Hepatocyte (in vitro differentiated cells): ENCODE data around the gene SPRR5. TPM values are rescaled to one million over a fixed set of nuclear protein-coding genes. Genes with fewer than 3 reads are reported as not detected.

Experiments
- DNase-seq: peaks from one replicate; pipeline ENCODE4 v3.0.0-alpha.2; 2016; ENCODE audit warnings: low spot score
- H2AFZ ChIP-seq: fragments of 200-600 bp; sonication (generic); 2 replicates; pipeline ENCODE4 v1.6.0; 2016; ENCODE audit warnings: antibody characterized with exemption, mild to moderate bottlenecking
- H3K27ac ChIP-seq: fragments of 200-600 bp; sonication (generic); 2 replicates; pipeline ENCODE4 v1.5.1; 2016; ENCODE audit warnings: mild to moderate bottlenecking
- H3K27me3 ChIP-seq: fragments of 200-600 bp; sonication (generic); 2 replicates; pipeline ENCODE4 v1.6.1; 2016
- H3K36me3 ChIP-seq: fragments of 200-600 bp; sonication (generic); replicated peaks from 2 replicates; pipeline ENCODE4 v1.5.1; 2016; ENCODE audit warnings: low read depth; ENCODE audit not compliant: insufficient read depth
- H3K4me1 ChIP-seq: fragments of 200-600 bp; sonication (generic); 2 replicates; pipeline ENCODE4 v1.5.1; 2016; ENCODE audit warnings: mild to moderate bottlenecking, moderate library complexity; ENCODE audit not compliant: insufficient read depth
- H3K4me2 ChIP-seq: fragments of 200-600 bp; sonication (generic); 2 replicates; pipeline ENCODE4 v1.6.0; 2016
- H3K4me3 ChIP-seq: fragments of 200-600 bp; sonication (generic); 2 replicates; pipeline ENCODE4 v1.5.1; 2016; ENCODE audit warnings: mild to moderate bottlenecking
- H3K79me2 ChIP-seq: fragments of 200-600 bp; sonication (generic); 2 replicates; pipeline ENCODE4 v1.6.0; 2017; ENCODE audit warnings: mild to moderate bottlenecking
- H3K9me2 ChIP-seq: fragments of 200-600 bp; sonication (generic); replicated peaks from 2 replicates; pipeline ENCODE4 v1.6.0; 2017; ENCODE audit warnings: mild to moderate bottlenecking; ENCODE audit not compliant: insufficient read depth
- H3K9me3 ChIP-seq: fragments of 200-600 bp; sonication (generic); 2 replicates; pipeline ENCODE4 v1.5.1; 2016; ENCODE audit warnings: low read depth, mild to moderate bottlenecking
- H4K20me1 ChIP-seq: fragments of 200-600 bp; sonication (generic); 2 replicates; pipeline ENCODE4 v1.6.0; 2016; ENCODE audit warnings: mild to moderate bottlenecking; ENCODE audit not compliant: insufficient read depth, poor library complexity, severe bottlenecking
- EZH2 ChIP-seq: fragments of 200-600 bp; sonication (generic); IDR thresholded peaks from 2 replicates; pipeline ENCODE4 v1.6.1; 2016; ENCODE audit warnings: antibody characterized with exemption, mild to moderate bottlenecking, borderline replicate concordance
- EZH2phosphoT487 ChIP-seq: fragments of 200-600 bp; sonication (generic); IDR thresholded peaks from one replicate; pipeline ENCODE4 v1.6.1; 2018; ENCODE audit warnings: antibody characterized with exemption, mild to moderate bottlenecking, low read depth, moderate library complexity; ENCODE audit not compliant: unreplicated experiment, severe bottlenecking
- WGBS: methylation state at CpG from one replicate; pipeline ENCODE4 v1.1.6; 2016; ENCODE audit warnings: low lambda C conversion rate; ENCODE audit errors: missing lambda C conversion rate; 5-methylcytosine and 5-hydroxymethylcytosine counted together
- polyA plus RNA-seq: library from polyadenylated mRNA; unstranded; fragments of >200 nt; fragmentation: Nextera tagmentation; extraction: Ambion mirVana; gene quantifications from 2 replicates; pipeline ENCODE4 v1.2.1, GENCODE V29; 2016
- total RNA-seq: library from RNA; depleted of rRNA; stranded (reverse); fragments of >200 nt; gene quantifications from 2 replicates; pipeline ENCODE4 v1.2.3, GENCODE V29; 2014
- TF ChIP-seq, protein P1 (sequence below): fragments of 200-600 bp; sonication (generic); IDR thresholded peaks from 2 replicates; pipeline ENCODE4 v1.5.1; 2016; ENCODE audit warnings: antibody characterized with exemption, mild to moderate bottlenecking; ENCODE audit not compliant: poor library complexity

The SPRR5 gene
- total and polyA plus RNA-seq, 2 experiments from 2014 or later, result not detected

DNA sequence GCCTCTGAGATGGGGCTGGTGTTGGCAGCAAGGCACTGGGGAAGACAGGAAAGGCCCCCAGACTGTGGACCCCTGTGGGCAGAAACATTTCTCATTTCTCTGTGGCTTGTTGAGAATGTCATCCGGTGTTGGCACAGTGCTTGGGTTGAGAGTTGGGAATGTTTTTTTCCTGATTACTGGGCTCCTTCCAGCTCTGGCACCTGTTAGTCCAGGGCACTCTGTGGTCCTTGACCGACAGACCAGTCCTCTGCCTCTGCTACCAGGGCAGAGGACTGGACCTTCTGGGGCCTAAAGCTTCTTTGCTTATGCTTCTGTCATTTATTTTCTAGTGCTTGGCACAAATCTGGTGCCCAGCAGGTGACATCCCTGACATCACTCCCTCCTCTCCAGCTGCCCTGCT is 4.8 kb upstream of the SPRR5 start:
- Histone ChIP-seq H3K4me1 (no peaks in the 10 kb centered on the region), H3K9me2 (no peaks in the 10 kb centered on the region), H3K27ac (no peak overlapping the region), H3K9me3 (no peaks in the 10 kb centered on the region), H3K4me2 (no peak overlapping the region), H3K36me3 (no peaks in the 10 kb centered on the region), H3K79me2 (no peaks in the 10 kb centered on the region), H2AFZ (no peak overlapping the region), H4K20me1 (no peaks in the 10 kb centered on the region), H3K4me3 (no peak overlapping the region), H3K27me3 (no peaks in the 10 kb centered on the region)
- TF ChIP-seq, protein P1, sequence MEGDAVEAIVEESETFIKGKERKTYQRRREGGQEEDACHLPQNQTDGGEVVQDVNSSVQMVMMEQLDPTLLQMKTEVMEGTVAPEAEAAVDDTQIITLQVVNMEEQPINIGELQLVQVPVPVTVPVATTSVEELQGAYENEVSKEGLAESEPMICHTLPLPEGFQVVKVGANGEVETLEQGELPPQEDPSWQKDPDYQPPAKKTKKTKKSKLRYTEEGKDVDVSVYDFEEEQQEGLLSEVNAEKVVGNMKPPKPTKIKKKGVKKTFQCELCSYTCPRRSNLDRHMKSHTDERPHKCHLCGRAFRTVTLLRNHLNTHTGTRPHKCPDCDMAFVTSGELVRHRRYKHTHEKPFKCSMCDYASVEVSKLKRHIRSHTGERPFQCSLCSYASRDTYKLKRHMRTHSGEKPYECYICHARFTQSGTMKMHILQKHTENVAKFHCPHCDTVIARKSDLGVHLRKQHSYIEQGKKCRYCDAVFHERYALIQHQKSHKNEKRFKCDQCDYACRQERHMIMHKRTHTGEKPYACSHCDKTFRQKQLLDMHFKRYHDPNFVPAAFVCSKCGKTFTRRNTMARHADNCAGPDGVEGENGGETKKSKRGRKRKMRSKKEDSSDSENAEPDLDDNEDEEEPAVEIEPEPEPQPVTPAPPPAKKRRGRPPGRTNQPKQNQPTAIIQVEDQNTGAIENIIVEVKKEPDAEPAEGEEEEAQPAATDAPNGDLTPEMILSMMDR, result no peak
- TF ChIP-seq EZH2phosphoT487 (no peak), EZH2 (no peak)
- DNase-seq, result no peak
- WGBS, result 60% methylated on average over 2 of the region's 2 CpGs

DNA sequence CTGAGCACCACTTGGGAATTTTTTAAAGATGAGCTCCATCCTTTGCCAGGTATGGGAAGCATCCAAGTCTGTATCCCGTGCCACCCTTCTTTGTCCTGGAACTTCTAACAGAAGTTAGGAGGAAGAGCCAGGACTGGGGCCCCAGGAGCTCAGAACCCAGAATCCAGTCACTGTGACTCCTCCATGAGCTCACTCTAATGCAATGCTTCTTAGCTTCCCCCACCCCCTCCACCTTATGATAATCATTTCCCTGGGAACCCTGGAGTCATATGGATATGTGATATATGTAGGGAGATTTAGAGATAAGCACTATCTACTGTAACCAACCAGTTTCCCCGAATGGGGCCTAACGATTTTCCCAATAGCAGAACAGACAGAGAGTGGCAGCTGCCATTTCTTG is 758 bp upstream of the SPRR5 start:
- H3K36me3 ChIP-seq, result no peaks in the 10 kb centered on the region
- no peak overlapping the region for H3K4me2 ChIP-seq
- H3K4me3 ChIP-seq, result no peak overlapping the region
- 60% methylated on average over 3 of the region's 3 CpGs for WGBS
- no peaks in the 10 kb centered on the region for H3K79me2 ChIP-seq
- no peak overlapping the region for H2AFZ ChIP-seq
- H4K20me1 ChIP-seq, result no peaks in the 10 kb centered on the region
- H3K9me2 ChIP-seq, result no peaks in the 10 kb centered on the region
- H3K27ac ChIP-seq, result no peak overlapping the region
- H3K27me3 ChIP-seq, result no peaks in the 10 kb centered on the region
- DNase-seq, result no peak
- no peaks in the 10 kb centered on the region for H3K4me1 ChIP-seq
- H3K9me3 ChIP-seq, result no peaks in the 10 kb centered on the region
- TF ChIP-seq EZH2 (no peak), EZH2phosphoT487 (no peak)
- TF ChIP-seq, protein P1, result no peak

DNA sequence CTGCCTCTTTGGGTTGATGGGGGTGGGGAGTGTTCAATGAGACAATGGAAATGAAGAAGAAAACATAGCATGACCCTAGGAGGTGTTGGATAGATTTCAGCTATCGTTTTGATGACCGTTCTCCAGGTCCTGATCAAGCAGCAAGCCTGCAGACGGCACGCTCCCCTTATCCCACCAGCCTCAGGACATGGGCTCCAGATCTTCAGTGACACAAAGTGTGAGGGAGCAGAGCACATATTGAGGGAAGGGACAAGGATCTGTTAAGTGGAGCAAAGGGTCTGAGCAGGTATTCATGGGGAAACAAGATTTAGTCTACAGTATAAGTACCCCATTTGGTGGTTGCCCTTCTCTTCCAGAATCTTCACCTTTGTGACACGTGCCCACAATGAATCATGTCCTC is 4.7 kb downstream of the SPRR5 start:
- 66% methylated on average over 5 of the region's 5 CpGs for WGBS
- Histone ChIP-seq H3K9me2 (no peaks in the 10 kb centered on the region), H3K27me3 (no peaks in the 10 kb centered on the region), H3K36me3 (no peaks in the 10 kb centered on the region), H3K27ac (no peak overlapping the region), H3K4me3 (no peak overlapping the region), H3K79me2 (no peaks in the 10 kb centered on the region), H4K20me1 (no peaks in the 10 kb centered on the region), H3K4me2 (no peak overlapping the region), H3K4me1 (no peaks in the 10 kb centered on the region), H2AFZ (no peak overlapping the region), H3K9me3 (no peaks in the 10 kb centered on the region)
- TF ChIP-seq EZH2phosphoT487, result no peak
- TF ChIP-seq EZH2, result no peak
- TF ChIP-seq, protein P1, result no peak
- DNase-seq, result no peak

DNA sequence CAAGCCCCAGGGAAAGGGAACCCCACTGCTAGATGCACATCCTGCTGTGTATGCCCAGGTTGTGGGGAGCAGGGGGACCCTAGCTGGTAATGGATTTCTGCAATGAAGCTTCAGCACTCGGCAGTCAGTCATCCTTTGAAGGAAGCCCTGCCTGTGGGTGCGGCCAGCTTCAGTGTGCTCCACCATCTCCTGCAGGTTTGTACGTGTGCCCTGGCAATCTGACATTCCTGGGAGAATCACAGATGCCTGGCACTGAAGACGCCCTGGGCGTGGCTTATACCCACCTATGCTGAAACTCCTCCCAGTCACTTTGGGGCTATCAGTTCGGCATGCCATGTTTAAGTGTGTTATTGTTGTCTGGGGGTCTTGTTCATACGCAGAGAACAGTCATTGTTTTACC is 6.8 kb downstream of the SPRR5 start:
- no peak overlapping the region for H3K4me3 ChIP-seq
- H2AFZ ChIP-seq, result no peak overlapping the region
- TF ChIP-seq EZH2, result no peak
- TF ChIP-seq EZH2phosphoT487, result no peak
- TF ChIP-seq, protein P1, result no peak
- no peaks in the 10 kb centered on the region for H3K27me3 ChIP-seq
- H3K4me1 ChIP-seq, result no peaks in the 10 kb centered on the region
- no peaks in the 10 kb centered on the region for H3K79me2 ChIP-seq
- no peaks in the 10 kb centered on the region for H3K9me3 ChIP-seq
- no peaks in the 10 kb centered on the region for H3K9me2 ChIP-seq
- H3K36me3 ChIP-seq, result no peaks in the 10 kb centered on the region
- no peak overlapping the region for H3K27ac ChIP-seq
- H4K20me1 ChIP-seq, result no peaks in the 10 kb centered on the region
- no peak overlapping the region for H3K4me2 ChIP-seq
- DNase-seq, result no peak
- 53% methylated on average over 7 of the region's 7 CpGs for WGBS
